ENCODE data around the gene WDR37.

WDR37 gene

DNA sequence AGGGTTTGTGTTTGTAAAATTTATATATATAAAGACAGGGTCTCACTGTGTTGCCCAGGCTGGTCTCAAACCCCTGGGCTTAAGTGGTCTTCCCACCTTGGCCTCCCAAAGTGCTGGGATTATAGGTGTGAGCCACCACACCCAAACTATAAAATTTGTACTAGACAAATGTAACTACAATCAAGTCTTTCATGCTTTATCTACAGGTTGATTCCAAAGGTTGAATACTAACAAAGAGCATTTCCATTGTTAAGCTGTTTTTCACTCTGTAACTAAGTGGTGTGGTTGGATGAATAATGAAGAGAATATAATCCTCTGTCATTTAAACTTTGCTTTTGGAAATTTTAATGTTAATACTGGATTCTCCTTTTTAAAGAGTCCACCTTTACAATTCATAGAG, 22.5 kb downstream of the WDR37 start:
- Mint-ChIP-seq H3K27me3 (ENCODE audit: low read depth) (peaks cover 3% of the 10 kb centered on the region), H3K9me3 (no peaks in the 10 kb centered on the region), H3K4me1 (no peaks in the 10 kb centered on the region), H3K27ac (no peak overlapping the region), H3K36me3 (ENCODE audit: low read depth) (peaks cover 49% of the 10 kb centered on the region), H3K4me3 (no peak overlapping the region)
- TF ChIP-seq, protein P1, sequence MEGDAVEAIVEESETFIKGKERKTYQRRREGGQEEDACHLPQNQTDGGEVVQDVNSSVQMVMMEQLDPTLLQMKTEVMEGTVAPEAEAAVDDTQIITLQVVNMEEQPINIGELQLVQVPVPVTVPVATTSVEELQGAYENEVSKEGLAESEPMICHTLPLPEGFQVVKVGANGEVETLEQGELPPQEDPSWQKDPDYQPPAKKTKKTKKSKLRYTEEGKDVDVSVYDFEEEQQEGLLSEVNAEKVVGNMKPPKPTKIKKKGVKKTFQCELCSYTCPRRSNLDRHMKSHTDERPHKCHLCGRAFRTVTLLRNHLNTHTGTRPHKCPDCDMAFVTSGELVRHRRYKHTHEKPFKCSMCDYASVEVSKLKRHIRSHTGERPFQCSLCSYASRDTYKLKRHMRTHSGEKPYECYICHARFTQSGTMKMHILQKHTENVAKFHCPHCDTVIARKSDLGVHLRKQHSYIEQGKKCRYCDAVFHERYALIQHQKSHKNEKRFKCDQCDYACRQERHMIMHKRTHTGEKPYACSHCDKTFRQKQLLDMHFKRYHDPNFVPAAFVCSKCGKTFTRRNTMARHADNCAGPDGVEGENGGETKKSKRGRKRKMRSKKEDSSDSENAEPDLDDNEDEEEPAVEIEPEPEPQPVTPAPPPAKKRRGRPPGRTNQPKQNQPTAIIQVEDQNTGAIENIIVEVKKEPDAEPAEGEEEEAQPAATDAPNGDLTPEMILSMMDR (IDR thresholded peaks at IDR 0.05; ENCODE audit: unreplicated experiment in 3 of 3) = no peak

DNA sequence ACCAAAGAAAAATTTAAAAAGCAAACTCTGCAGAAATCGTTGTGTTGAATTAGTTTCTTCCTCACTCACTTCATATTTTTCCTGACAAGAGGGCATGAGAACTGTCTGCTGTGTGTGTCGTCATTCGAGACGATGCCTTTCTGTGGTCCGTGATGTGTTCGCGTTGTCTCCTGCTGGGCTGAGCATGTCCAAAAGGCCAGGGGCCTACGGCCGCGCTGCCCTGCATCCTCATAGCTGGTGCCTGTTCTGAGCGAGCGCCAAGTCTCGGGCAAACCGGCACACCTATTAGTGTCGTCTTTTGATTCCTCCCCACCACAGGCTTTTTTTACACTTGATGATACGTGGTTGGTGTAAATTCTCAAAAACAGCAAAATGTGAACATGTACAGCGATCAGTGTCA, 27.4 kb downstream of the WDR37 start:
- Mint-ChIP-seq H3K27ac (no peak overlapping the region), H3K4me3 (no peak overlapping the region), H3K4me1 (no peaks in the 10 kb centered on the region), H3K9me3 (no peaks in the 10 kb centered on the region), H3K36me3 (ENCODE audit: low read depth) (peaks cover 69% of the 10 kb centered on the region), H3K27me3 (ENCODE audit: low read depth) (no peaks in the 10 kb centered on the region)
- TF ChIP-seq, protein P1 (IDR thresholded peaks at IDR 0.05; ENCODE audit: unreplicated experiment in 3 of 3) = no peak

DNA sequence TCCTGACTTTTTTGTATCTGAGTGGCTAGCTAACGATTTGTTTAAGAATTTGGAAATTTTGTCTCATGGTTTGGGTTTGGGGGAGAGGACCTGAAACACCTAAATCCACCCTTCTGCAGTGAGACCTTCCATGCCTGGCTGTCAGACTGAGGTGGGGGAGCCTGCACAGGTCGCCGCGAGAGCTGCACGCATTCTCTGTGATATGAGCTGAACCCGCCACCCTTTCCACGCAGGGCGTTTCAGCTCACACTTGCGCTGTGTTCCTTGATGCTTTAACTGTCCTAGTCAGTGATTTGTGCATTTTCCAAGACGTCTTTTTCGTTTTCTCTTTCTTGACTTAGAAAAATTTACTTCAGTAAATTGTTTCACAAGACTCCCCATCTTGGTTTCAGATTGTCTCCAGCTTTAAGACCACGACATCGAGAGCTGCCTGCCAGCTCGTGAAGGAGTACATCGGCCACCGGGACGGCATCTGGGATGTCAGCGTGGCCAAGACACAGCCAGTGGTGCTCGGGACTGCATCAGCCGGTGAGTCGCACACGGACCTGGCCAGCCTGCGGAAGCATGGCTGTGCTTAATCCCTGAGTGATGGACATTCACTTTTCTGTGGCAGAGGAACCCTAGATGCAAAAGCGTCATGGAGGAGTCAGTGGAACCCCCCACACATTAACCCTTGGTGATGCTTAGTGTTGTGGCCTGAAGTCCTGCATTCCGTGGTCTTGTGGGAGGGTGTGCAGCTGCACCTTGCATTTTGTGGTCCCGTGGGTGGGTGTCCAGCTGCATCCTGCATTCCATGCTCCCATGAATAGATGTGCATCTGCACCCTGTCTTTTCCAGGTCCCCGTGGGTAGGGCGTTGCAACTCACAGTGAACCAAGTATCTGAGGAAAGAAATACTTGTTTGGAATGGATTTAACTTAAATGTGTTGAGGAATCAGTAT, 28.1 kb downstream of the WDR37 start:
- no peak overlapping the region for H3K27ac Mint-ChIP-seq
- H3K27me3 Mint-ChIP-seq (ENCODE audit: low read depth) = no peaks in the 10 kb centered on the region
- TF ChIP-seq, protein P1 (IDR thresholded peaks at IDR 0.05; ENCODE audit: unreplicated experiment in 3 of 3) = no peak
- H3K9me3 Mint-ChIP-seq = no peaks in the 10 kb centered on the region
- H3K36me3 Mint-ChIP-seq (ENCODE audit: low read depth) = peaks cover 69% of the 10 kb centered on the region
- H3K4me3 Mint-ChIP-seq = no peak overlapping the region
- H3K4me1 Mint-ChIP-seq = no peaks in the 10 kb centered on the region

DNA sequence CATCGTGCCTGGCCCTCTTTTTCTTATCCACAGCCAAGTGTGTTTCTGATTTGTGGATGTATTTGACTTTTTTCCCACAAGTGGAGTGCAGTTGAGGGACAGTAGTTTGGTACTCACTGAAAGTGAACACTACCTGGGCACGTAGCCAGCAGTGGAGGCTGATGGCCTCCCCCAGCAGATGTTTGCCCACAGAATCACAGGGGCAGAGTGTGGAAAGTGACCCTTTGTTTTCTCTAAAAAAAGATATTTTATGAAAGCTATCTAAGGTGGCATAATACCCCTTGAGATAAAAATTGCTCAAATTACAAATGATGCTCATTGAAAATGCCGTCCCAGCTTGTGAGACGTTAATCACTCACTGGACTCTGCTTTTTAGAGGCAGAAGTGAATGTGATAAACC, 29.1 kb downstream of the WDR37 start:
- Mint-ChIP-seq H3K27ac (no peak overlapping the region), H3K9me3 (no peaks in the 10 kb centered on the region), H3K27me3 (ENCODE audit: low read depth) (peaks cover 3% of the 10 kb centered on the region), H3K4me1 (no peaks in the 10 kb centered on the region), H3K4me3 (no peak overlapping the region), H3K36me3 (ENCODE audit: low read depth) (peaks cover 68% of the 10 kb centered on the region)
- TF ChIP-seq, protein P1 (IDR thresholded peaks at IDR 0.05; ENCODE audit: unreplicated experiment in 3 of 3) = no peak

DNA sequence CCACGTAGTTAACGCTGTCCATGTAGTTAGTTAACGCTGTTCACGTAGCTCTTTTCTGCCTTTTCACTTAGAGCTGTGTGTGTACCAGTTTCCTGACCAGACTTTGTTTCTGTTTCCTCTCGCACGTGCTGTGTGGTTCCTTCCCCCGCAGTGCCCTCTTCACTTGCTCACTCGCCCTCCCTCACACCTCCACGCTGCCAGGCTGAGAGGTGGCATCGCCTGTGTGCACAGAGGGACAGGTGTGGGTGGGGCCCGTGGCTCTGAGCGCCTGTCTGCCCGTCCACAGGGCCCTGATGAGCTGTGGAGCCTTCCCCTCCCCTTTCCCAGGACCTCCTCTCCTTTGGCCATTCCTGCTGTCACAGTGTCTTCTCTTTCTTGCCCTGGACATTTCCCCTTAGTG, 30.6 kb downstream of the WDR37 start:
- Mint-ChIP-seq H3K36me3 (ENCODE audit: low read depth) (peaks cover 73% of the 10 kb centered on the region), H3K9me3 (no peaks in the 10 kb centered on the region), H3K4me1 (no peaks in the 10 kb centered on the region), H3K27ac (no peak overlapping the region), H3K27me3 (ENCODE audit: low read depth) (peaks cover 3% of the 10 kb centered on the region), H3K4me3 (no peak overlapping the region)
- TF ChIP-seq, protein P1 (IDR thresholded peaks at IDR 0.05; ENCODE audit: unreplicated experiment in 3 of 3) = no peak
